Stimulated activated CD8-positive, alpha-beta memory T cell treated with anti-CD3 and anti-CD28 coated beads, Interleukin-12 subunit alpha, Interleukin-12 subunit beta, amount 100 ng/mL, for 24 hours (primary cell): ENCODE measurements around the gene TAF1C.

Experiments
- DNase-seq: peaks from one replicate; pipeline ENCODE4 v3.0.0-alpha.2; 2020; ENCODE audit errors: extremely low read depth

Gene TAF1C

DNA sequence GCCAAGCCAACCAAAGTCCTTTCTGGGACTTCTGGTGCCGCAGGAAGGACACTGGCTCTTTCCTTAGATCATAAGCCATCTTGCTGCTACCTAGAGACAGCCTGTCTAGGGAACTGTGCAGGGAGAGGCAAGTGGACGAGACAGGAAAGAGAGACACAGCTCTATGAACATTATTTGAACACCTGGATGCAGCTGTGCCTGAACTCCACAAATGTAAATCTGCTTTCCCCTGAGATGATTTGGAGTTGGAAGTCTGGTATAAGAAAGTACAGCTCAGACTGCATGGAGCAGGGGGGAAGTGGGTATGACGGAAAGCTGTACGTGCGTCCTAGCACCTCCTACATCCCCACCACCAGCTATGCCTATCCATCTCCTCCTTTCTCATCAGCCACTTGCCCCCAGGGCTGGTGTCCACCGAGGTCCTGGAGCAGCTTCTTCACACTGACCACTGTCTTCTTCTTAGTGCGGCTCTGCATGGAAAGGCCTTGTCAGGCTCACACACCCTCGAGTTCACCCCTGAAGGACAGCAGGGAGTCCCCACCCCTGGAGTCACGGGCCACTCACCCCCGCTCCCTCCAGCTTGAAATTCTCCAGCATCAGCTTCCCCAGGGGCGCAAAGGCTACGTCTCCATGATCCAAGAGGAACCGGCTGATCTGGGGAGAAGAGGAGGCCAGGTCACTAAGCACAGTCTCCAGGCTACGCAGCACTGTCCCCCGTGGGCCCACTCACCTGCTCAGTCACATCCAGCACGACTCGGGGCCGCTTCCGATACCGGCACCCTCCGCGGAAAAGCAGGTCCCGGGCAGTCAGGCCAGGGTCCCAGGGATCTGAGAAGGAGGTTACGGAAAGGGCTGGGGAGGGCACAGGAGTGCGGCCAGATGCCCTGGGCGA is 3.9 kb downstream of the TAF1C start:
- no peak for DNase-seq

DNA sequence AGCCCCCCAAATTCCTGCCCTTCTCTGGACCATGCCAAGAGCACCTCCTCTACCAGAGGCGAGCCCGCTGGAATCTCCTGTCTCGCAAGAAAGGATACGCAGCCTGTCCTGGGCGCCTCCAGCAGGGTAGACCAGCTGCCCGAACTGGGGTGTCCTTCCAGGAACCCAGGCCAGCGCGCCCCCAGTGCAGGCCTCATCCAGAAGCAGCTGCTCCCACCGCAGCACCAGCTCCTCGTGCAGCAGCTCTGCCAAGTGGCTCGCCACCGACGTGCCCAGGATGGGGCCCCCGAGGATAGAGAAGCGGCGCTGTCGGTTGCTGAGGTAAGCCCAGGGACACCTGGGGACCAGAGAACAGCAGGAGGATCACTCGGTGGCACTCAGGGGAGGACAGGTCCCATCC is 4.8 kb downstream of the TAF1C start:
- no peak for DNase-seq

DNA sequence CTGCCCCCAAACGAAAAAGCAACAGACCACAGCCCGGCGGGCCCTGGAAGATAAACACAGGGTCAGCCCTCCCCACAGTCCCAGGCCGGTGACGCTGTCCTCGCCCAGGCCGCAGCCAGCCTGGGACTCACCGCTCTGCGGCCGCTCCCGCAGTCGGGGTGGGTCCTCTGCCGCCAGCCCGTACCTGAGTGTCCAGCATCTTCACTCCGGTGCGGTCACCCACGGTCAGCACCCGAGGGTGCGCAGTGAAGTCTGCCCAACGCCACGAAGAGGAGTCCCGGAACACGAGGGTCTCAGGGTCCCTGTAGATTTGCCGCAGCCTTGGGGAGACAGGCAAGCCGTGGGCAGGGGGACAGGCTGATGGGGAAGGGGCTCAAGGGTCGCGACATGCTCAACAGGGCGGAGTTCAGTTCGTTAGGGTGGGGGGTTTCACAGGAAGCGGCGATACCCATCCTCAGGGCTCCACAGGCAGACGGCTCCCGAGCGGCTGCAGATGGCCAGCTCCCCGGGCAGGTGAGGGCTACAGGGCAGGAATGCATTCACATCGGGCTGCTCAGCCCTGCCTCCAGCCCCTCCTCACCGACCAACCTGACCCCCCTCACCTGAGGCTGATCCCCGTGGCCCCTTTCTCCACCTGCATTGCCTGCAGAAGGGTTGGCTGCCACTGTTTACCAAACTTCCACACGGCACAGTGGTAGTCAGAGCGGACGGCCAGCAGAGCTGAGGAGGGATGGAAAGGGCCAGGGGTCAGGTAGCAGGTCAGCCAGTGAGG is 5.5 kb downstream of the TAF1C start:
- no peak for DNase-seq

DNA sequence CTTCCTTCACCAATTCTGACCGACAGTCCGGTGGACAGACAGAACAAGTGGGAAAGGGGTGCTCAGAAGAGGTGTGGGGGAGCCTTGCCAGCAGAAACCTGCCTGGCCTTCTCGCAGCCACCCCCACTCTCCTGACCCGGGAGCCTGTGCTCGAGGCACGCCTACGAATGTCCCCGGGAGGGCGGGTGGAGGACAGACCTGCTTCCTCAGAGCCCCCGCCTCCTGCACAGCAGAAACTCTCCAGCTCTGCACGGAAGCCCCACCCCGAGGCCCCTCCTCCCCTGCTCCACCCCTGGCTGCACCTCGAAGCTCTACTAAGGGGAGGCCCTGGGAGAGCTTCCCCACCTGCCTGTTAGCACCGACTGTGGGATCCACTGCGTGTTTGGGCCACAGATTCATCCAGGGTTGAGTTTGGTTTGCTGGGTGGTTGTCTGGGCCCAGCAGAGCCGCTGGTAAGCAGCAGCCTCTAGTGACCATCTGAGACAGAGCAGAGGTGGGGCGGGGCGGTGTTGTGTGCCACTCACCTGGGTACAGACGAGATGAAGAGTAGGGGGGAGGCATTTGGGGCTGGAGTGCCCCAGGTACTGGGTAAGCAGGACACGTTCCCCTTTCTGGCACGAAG is 6.2 kb downstream of the TAF1C start:
- no peak for DNase-seq

DNA sequence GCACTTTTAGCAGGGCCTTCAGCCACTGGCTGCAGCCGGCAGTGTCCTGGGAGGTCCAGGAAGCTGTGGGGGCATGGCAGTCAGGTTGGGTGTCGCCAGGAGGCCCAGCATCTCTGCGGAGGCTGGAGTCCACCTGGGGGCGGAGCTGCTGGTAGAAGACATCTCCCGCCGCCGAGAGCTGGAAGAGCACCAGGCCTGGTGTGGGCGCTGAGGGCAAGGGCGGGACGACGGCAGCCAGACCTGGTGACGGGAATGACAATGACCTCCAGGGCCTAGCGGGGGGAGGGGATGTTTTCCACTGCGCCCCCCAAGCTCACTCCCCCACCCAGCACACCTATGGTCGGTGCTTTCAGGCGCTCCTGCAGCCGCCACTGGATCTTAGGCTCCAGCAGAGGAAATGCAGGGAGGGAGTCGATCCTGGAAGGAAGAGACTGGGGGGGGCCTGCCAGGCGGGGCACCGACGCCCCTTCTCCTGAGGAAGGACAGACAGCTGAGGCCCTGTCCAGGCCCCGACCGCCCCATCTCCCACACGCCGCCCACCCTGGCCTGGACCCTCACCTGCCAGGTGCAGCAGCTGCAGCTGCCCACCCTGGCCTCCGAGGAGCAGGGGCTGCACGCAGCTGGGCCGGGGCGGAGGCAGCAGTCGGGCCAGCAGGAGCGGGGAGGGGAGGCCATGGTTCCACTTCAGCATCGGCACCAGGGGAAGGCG is 7.1 kb downstream of the TAF1C start:
- no peak for DNase-seq

DNA sequence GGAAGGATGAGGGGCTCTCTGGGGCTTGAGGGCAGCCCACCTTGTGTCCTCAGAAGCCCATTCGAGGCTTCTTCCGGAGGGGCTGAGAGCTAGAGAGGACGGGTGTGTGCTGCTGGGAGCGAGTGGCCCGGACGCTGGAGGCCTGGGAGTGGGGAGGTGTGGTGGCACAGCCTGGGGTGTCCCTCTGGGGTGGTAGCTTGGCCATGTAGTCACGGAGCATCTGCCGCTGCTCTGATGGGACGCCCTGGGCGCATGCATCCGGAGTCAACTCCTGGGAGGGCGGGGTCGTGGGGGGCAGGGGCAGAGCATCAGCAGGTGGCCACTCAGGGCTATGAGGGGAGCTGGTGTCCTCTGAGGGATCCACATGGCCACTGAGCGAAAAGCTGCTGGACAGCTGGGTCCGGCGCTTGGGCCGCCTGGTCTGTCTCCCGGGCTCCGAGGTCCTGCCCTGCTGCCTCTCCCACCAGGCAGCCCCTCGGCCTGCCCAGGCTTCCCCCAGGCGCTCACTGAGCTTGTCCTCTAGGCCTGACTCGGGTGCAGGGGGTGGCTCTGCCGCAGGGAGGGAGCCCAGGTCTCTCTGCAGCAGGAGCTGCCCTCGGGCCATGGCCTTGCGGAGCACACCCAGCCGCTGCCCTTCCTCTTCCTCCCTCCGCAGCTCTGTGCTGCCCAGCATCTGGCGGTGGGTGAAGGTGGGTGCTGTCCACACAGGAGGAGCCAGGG is 7.8 kb downstream of the TAF1C start:
- DNase-seq: no peak

DNA sequence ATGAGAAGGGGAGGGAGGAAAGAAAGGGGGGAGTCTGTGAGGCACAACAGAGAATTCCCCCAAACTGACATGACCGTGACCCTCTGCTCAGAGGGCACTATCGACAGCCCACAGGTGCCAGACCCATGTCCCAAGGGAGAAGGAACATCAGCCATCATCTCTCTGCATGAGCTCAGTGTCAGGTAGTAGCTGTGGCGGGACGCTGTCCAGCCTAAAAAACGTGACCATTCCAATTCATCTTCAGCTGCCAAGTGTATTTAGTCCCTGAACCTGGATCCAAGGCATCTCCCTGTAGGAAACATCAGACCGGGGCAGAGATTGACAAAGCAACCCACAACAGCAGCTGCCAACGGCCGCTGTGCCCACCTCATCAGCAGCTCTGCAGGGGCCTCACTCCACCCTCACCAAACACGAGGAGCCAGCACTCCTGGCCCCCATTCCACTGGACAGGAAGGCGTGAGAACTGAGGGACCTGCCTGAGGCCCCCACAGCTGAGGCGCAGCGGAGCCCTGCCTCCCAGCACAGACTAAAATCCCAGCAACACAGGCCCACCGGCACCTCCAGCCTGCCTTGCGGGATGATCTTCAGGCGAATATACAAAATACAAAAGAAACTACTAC is 8.6 kb downstream of the TAF1C start:
- no peak for DNase-seq

DNA sequence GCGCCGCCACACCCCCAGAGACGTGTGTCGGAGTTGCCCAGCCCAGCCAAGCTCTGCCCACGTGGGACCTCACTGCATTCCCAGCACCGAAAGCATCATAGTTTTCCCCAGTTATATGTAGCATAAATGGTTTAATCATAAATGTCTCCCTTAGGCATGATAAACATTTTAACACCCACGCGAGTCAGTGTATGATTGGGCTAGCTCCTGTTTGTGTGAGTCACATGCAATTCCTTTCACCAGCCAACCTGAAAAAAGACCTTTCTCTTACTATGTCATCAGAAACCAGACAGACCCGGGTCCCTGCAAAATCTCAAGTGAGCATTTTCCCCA is 9.2 kb downstream of the TAF1C start:
- no peak for DNase-seq

DNA sequence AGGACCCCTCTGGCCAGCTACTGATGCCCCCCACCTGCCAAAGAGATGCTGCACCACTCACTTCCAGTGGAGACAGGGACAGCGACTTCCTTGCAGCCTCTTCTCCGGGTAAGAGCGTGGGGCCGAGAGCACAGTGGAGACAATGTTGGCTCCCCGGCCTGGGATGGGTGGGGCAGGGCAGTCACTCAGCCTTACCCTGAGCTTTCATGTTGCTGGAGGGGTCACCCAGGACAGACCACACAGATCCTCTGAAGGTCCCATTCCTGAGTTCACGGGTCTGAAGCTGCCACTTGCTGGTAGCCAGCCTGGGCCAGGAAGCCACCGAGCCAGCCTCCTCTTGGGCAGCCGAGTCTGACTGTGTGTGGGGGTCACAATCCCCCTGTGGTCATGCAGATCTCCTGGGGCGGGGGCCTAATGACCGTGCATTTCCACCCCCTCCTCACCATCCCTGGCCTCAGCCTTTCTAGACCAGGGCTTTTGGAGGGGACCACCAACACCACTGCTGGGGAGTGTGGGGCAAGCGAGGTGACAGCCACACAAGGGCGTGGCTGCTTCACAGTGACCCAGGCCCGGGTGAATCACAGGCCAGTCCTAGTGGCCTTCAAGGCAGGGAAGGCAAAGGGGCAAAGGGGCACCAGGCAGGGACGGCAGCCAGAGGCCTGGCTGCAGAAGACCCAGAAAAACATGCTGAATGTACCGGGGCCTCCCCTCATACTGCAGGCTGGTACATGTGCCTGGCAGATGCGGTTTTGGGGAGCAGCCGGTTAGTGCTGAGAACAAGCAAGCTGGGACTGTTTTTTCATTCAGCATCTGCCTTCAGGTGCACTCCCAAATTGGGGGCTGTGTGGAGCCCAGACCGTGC is 10.4 kb downstream of the TAF1C start:
- no peak for DNase-seq

DNA sequence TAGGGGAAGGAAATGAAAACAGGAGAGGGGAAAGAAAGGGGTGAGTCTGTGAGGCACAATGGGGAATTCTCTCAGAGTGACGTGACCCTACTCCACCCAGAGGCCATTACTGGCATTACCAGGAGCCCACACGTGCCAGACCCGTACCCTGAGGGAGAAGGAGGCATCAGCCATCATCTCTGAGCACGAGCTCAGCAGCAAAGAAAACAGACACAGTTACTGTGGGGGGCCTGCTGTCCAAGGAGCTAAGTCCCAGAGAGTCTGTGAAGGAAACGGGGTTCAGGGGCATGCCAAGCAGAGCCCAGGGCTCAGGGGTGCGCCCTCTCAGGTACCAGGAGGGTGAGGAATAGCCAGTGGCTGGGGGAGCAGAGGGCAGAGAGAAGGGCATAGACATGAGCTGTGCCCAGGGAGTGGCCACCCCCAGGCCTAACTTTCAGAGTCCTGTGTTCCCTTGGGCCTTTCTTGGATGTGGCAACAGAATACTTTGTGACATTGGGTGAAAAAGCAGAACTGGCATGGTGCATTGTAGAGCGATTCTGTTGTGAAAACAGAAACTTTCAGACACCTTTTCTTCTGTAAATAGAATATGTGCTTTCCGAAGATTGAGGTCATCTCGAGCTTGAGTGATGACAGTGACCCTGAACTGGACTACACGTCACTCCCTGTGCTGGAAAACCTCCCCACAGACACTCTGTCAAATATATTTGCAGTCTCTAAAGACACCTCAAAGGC is 11.3 kb downstream of the TAF1C start:
- no peak for DNase-seq

DNA sequence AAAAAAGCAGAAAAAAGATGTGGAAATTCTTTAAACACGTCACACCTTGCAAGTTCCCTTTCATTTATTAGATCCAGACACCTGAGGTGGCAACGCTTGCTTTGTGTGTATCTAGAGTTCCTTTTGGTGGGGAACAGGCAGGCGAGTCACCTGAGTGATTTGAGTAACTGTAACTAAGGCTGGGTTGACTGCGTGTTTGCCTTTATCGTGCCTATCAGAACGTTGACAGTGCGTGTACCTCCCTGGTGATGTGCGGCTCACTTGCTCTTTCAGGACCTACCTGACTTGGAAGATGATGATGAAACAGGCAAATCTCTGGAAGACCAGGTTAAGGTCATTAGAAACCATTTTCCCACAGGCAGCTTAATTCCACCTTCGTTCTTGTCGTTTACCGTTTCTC is 12.5 kb downstream of the TAF1C start:
- no peak for DNase-seq

DNA sequence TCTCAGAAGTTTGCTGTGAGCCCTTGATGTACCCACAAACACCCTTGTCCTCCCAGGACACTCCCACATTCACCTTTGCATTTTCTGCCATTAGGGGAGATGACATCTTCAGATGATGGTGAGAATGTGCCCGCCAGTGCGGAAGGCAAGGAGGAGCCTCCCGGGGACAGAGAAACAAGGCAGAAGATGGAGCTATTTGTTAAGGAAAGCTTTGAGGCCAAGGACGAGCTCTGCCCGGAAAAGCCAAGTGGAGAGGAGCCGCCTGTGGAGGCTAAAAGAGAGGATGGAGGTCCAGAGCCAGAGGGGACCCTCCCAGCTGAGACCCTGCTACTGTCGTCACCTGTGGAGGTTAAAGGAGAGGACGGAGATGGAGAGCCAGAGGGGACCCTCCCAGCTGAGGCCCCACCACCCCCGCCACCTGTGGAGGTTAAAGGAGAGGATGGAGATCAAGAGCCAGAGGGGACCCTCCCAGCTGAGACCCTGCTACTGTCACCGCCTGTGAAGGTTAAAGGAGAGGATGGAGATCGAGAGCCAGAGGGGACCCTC is 17.0 kb downstream of the TAF1C start:
- DNase-seq: no peak

DNA sequence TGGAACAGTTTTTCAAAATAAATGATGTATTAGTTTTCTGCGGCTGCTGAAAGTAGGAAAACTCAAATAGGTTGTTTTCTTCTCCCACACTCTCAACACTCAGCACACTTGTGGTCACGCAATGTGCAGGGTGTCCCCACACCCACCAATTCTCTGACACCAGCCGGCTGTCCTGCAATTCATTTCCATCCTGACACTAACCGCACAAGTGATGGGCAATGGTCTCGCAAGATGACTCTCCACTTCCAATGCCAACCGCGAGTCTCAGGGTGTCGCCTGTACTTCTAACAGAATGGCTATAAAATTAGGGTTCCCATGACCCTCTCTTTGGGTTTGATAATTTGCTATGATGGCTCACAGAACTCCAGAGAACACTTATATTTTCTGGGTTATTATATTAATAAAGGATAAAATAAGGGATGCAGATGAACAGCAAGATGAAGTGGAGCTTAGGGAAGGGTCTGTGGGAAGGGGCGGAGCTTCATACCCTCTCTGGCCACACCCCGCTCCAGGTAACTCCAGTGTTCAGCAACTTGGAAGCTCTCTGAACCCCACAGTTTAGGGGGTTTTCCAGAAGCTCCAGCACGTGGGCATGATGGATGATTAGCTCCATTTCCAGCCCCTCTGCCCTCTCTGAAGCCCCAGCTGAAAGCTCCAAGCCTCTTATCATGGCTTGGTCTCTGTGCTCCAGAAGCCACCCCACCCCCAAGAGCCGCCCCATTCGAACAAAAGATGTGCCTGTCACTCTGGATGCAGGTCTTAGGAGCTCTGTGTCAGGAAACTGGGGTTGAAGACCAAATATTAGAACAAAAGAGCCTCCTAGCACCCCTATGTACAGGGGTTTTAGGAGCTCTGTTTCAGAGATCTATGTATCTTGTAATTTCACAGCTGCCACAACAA is 19.8 kb downstream of the TAF1C start:
- no peak for DNase-seq

DNA sequence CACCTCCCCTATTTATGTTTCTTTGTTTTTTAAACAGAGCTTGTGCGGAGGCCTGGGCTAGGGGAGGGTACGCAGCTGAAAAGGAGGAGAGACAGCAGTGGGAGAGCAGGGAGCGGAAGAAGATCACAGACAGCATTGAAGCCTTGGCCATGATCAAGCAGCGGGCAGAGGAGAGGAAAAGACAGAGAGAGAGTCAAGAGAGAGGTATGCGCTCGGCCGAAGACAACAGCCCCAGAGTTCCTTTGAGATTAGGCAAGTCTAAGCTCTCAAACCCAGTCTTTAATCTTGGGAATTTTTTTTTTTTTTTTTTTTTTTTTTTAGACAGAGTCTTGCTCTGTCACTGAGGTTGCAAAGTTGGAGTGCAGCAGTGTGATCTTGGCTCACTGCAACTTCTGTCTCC is 21.1 kb downstream of the TAF1C start:
- DNase-seq: no peak

DNA sequence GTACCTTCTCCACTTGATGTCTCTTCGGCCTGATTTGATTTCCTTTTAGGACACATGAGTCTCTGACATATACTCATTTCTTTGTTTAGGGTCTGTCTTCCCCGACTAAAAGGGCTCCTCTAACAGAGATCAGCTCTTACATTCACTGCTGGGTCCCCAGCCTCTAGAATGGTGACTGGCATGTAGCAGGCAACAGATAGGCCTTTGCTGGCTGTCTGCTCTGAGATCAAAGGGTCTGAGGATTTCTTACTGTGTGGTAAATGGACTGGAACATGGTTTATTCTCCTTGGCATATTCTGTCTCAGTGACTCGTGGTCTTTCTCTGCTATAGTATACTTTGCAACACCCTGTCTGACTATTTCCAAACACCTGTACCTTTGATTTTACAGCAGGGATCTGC is 25.1 kb downstream of the TAF1C start:
- DNase-seq: no peak

DNA sequence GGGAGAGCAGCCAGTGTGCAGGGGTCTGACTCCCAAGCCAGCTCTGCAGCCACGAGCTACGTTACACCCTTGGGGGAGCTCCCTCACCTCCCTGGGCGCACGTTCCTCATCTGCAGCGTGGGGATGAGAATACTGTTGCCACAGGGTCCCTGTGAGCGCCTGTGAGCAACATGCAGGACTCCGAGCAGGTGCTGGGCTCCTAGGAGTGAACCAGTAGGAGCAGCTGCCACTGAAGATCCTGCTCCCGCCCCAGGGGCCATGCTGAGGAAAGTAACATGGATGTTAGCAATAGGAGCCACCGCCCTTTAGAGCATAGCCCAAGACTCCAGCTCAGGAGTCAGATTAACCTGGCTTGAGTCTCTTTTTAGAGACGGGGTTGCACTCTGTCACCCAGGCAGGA is 25.8 kb downstream of the TAF1C start:
- DNase-seq: no peak

DNA sequence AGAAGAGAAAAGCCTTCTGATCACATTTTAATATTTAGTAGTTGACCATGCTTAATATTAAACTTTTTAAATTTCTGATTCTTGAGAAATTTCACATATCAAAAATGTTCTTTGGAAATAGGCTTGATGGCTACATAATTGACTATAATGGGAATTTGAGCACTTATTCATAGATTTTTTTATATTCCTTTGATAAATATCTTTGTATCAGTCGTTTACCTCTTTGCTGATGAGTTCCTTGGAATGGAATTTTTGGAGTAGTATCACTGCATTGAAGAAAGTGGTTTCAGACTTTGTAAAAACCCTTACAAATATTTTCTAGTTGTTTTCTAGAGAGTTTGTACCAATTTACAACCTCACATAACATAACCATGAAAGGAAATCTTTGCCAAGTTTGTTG is 27.1 kb downstream of the TAF1C start:
- DNase-seq: no peak

DNA sequence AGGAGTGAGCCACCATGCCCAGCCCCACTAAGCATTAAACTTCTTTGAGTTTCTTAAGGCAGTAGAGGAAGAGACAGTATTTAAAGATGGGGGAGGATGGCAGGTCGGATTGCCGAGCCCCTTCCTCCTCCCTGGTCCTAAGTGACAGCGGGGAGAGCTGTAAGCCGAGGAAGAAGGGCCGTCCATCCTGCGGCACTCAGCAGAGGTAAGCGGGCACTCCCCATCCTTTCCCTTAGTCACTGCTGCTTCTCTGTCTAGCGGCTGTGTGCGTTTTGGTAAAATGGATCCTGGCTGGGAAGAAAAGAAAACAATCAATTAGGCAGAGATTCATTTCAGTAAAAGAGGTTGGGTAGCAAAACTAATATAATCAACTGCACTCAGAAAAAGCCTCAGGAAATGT is 27.9 kb downstream of the TAF1C start:
- DNase-seq: no peak
